WERI-Rb-1 (cell line): ENCODE measurements around the gene USP32.
A peak's percentile ranks its signal among the peaks of the same experiment; 100 is the strongest.
"Not testable (repeated sequence)": the region's sequence is repeated elsewhere in the genome, so short reads cannot be mapped to it uniquely, and the experiment has no call there.

Source experiments
- DNase-seq: peaks from one replicate; pipeline ENCODE4 v3.0.0-alpha.2; 2020
- H3K27ac ChIP-seq: fragments of 250-450 bp; sonication (Bioruptor Pico); 2 replicates; pipeline ENCODE4 v1.5.1; 2020; ENCODE audit warnings: mild to moderate bottlenecking, moderate library complexity
- H3K27me3 ChIP-seq: fragments of 250-450 bp; sonication (Bioruptor Pico); 2 replicates; pipeline ENCODE4 v1.5.1; 2021; ENCODE audit warnings: mild to moderate bottlenecking, low read depth, moderate library complexity; ENCODE audit not compliant: insufficient read depth, severe bottlenecking
- H3K36me3 ChIP-seq: fragments of 250-450 bp; sonication (Bioruptor Pico); 2 replicates; pipeline ENCODE4 v1.5.1; 2020; ENCODE audit warnings: mild to moderate bottlenecking, moderate library complexity
- H3K4me3 ChIP-seq: 2 replicates; pipeline ENCODE4 v1.5.1; 2011; ENCODE audit warnings: low read depth, mild to moderate bottlenecking, control low read depth, low read length
- H3K9me3 ChIP-seq: fragments of 250-450 bp; sonication (Bioruptor Pico); 2 replicates; pipeline ENCODE4 v1.5.1; 2021; ENCODE audit warnings: mild to moderate bottlenecking, moderate library complexity; ENCODE audit not compliant: severe bottlenecking
- TF ChIP-seq, protein P1 (sequence below): IDR thresholded peaks from 2 replicates; pipeline ENCODE4 v1.5.1; 2011; ENCODE audit warnings: low read depth, mild to moderate bottlenecking, control low read depth, inconsistent platforms, low read length

Gene USP32

DNA sequence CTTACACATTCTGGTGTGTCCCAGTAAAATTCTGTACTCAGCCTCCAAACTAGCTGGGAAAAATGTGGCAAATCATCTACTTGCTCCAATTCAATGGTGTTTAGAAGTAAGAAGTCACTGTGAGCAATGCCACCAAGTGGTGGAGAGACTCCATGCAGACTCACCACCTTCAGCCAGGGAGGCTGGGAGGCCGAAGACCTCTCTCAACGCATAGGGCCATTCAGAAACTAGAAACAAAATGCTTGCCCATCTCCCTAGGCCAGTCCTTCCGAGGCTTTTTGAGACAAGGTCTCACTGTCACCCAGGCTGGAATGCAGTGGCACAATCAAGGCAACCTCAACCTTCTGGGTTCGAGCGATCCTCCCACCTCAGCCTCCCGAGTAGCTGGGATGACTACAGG lies 217.2 kb downstream of the USP32 start:
- H3K36me3 ChIP-seq, H3K9me3 ChIP-seq, H3K27ac ChIP-seq, H3K27me3 ChIP-seq, H3K4me3 ChIP-seq: not testable (repeated sequence)
- peak; percentile 50 for DNase-seq
- TF ChIP-seq, protein P1, sequence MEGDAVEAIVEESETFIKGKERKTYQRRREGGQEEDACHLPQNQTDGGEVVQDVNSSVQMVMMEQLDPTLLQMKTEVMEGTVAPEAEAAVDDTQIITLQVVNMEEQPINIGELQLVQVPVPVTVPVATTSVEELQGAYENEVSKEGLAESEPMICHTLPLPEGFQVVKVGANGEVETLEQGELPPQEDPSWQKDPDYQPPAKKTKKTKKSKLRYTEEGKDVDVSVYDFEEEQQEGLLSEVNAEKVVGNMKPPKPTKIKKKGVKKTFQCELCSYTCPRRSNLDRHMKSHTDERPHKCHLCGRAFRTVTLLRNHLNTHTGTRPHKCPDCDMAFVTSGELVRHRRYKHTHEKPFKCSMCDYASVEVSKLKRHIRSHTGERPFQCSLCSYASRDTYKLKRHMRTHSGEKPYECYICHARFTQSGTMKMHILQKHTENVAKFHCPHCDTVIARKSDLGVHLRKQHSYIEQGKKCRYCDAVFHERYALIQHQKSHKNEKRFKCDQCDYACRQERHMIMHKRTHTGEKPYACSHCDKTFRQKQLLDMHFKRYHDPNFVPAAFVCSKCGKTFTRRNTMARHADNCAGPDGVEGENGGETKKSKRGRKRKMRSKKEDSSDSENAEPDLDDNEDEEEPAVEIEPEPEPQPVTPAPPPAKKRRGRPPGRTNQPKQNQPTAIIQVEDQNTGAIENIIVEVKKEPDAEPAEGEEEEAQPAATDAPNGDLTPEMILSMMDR = peak; percentile 69

DNA sequence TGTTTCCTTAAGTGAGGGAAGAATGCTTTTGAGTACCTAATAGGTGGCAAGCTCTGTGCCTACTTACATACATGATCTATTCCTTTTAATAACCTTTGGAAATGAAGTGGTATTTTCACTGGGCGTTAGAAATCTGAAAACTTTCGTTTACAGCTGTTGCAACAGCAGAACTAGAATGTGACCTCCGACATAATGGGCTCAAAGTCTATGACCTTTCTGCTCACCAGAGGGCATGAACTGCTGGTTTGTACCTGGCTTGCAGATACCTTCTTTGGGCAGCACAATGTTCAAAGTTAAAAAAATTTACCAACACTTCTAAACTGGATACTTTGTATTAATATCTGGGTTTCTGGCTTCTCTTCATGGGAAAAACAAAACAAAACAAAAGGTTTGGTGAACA lies 217.9 kb downstream of the USP32 start:
- TF ChIP-seq, protein P1 = no peak
- Histone ChIP-seq H3K36me3 (peaks cover 2% of the 10 kb centered on the region; the same call in 1 of the 2 replicates), H3K27me3 (no peaks in the 10 kb centered on the region), H3K9me3 (no peaks in the 10 kb centered on the region), H3K27ac (no peak overlapping the region), H3K4me3 (no peak overlapping the region)
- DNase-seq = no peak

DNA sequence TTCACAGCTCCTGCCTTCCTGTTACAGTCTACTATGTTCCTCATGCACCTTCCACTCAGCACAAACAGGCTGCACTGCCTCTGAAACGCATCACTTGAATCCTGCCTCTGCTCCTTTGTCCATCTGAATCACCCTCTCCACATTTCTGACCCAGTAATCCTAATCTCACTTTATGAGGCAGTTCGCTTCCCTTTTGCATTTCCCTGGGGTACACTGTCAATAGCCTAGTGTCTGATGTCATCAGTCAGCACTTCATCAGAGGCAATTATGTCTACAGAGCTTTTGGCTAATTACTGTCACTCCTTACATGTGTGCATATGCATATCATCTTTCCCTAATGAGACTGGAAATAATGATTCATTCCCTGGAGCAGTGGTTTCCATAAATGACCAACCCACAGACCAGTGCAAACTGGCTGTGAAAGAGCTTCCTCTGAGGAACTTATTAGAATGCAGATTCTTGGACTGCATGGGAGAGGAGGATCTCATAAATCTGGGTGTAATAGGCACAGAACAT lies 218.6 kb downstream of the USP32 start:
- TF ChIP-seq, protein P1 = no peak
- no peak overlapping the region for H3K27ac ChIP-seq
- no peak for DNase-seq
- H3K9me3 ChIP-seq = no peaks in the 10 kb centered on the region
- no peak overlapping the region for H3K4me3 ChIP-seq
- H3K27me3 ChIP-seq = no peaks in the 10 kb centered on the region
- no peaks in the 10 kb centered on the region for H3K36me3 ChIP-seq

DNA sequence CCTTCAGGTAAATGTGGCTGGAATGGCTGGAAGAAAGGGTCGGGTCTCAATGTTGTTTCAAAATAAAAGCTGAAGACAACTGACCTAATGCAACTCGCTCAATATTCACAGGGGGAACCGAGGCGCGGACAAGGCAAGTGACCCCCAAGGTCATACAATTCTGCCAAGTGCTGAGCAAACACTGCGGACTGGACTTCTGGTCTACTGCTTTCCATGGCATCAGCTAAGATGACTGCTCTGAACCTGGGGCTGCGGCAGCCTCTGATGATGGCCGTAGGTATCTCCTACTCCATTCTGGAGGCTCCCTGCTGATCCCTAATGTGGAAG lies 220.2 kb downstream of the USP32 start:
- Histone ChIP-seq H3K9me3 (no peaks in the 10 kb centered on the region), H3K27ac (no peak overlapping the region), H3K36me3 (no peaks in the 10 kb centered on the region), H3K27me3 (no peaks in the 10 kb centered on the region), H3K4me3 (no peak overlapping the region)
- TF ChIP-seq, protein P1 = no peak
- no peak for DNase-seq

DNA sequence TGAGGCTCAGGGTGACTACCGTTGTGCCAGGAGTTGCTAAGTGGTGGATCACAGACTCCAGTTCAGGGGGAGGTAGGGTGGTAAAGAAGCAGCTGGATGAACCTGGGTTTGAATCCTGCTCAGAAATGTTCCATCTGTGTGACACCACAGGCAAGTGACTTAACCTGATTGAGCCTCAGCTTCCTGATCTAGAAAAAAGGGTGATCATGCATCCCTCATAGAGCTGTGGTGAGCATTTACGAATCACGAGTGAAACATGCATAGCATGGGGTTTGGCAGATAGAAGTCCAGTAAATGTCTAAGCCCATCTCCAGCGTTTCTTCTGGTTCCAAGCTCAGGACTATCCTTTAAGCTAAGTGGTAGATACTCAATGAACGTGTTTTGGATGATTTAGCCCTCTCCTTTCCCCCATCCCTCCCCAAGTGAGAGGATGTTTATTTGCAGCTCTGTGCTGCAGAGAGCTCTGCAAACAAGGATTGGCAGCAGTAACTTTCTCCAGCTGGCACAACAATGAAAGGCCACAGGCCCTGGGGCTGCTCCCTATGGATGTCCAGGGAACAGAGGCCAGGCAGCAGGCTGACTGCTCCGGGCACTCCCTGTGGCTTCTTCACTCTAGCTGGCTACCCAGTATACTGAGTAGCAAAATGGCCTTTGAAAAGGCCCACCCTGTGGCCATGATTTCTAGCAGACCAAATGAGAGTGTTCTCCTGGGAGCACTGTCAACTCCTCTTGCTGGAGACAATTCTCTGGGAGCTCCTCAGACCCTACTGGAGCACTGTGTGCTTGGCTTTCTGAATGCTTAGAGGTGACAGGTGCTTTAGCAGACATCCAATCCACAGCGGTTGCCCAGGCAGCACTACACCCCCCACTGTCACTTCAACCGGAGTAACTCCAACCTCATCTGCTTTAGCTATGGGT lies 220.8 kb downstream of the USP32 start:
- Histone ChIP-seq H3K27ac (no peak overlapping the region), H3K27me3 (no peaks in the 10 kb centered on the region), H3K4me3 (no peak overlapping the region), H3K36me3 (no peaks in the 10 kb centered on the region), H3K9me3 (no peaks in the 10 kb centered on the region)
- TF ChIP-seq, protein P1 = no peak
- DNase-seq = no peak
